ENCODE results near the gene C16orf86. TPM values are rescaled to one million over a fixed set of nuclear protein-coding genes. Genes with fewer than 3 reads are reported as not detected.

Gene C16orf86
- total RNA-seq, 1 experiment from 2014 or later, result 0.34 TPM

DNA sequence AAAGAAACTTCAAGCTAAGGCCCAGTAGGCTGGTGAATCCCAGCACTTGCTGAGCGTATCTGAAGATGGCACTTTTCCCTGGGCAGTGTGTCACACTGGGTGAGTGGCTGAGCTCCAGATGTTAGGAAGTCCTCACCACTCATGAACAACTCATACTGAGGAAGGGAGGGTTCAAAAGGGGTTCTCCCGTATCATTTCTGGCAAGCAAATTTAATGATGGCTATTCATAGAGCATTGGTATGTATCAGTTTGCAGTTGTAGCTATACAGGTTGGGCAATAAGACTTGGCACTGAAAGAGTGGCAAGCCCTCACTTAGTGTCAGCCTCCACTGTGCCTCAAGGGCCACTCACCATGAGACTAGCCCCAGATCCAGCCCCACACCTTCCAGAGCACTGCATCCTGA, 41.8 kb downstream of the C16orf86 start:
- TF ChIP-seq, protein P1, sequence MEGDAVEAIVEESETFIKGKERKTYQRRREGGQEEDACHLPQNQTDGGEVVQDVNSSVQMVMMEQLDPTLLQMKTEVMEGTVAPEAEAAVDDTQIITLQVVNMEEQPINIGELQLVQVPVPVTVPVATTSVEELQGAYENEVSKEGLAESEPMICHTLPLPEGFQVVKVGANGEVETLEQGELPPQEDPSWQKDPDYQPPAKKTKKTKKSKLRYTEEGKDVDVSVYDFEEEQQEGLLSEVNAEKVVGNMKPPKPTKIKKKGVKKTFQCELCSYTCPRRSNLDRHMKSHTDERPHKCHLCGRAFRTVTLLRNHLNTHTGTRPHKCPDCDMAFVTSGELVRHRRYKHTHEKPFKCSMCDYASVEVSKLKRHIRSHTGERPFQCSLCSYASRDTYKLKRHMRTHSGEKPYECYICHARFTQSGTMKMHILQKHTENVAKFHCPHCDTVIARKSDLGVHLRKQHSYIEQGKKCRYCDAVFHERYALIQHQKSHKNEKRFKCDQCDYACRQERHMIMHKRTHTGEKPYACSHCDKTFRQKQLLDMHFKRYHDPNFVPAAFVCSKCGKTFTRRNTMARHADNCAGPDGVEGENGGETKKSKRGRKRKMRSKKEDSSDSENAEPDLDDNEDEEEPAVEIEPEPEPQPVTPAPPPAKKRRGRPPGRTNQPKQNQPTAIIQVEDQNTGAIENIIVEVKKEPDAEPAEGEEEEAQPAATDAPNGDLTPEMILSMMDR (IDR thresholded peaks at IDR 0.05; ENCODE audit: insufficient read depth in 1 of 2, low read depth in 1 of 2, low read length in 1 of 2, severe bottlenecking in 1 of 2, unreplicated experiment in 1 of 2), result no peak
- no peaks in the 10 kb centered on the region for H3K4me1 Mint-ChIP-seq (ENCODE audit: low read depth, unreplicated experiment)
- no peak overlapping the region for H3K4me3 ChIP-seq (ENCODE audit: low read depth, low read length)
- H3K27me3 ChIP-seq (replicated peaks; ENCODE audit: control insufficient read depth, insufficient read depth, low read length), result no peaks in the 10 kb centered on the region
- H3K36me3 Mint-ChIP-seq (ENCODE audit: insufficient read depth, unreplicated experiment), result peaks cover 4% of the 10 kb centered on the region
- H3K9me3 ChIP-seq, result no peaks in the 10 kb centered on the region
- no peak for DNase-seq
- H3K27ac Mint-ChIP-seq (ENCODE audit: unreplicated experiment), result no peak overlapping the region
- intact Hi-C loops (cut with micrococcal nuclease; ENCODE audit: unreplicated experiment), result no loop called here
- H3K27me3 Mint-ChIP-seq (ENCODE audit: insufficient read depth, unreplicated experiment), result no peaks in the 10 kb centered on the region
- H3K36me3 ChIP-seq (ENCODE audit: control insufficient read depth, insufficient read depth, low read length), result no peaks in the 10 kb centered on the region
- no peaks in the 10 kb centered on the region for H3K4me1 ChIP-seq
- ChIA-PET CTCF (no interaction called here), POLR2A (no interaction called here)
- H3K9me3 Mint-ChIP-seq (ENCODE audit: unreplicated experiment), result no peaks in the 10 kb centered on the region
- BruUV-seq (replicated peaks), result no TSS peak
- no peak overlapping the region for H3K4me3 Mint-ChIP-seq (ENCODE audit: unreplicated experiment)

DNA sequence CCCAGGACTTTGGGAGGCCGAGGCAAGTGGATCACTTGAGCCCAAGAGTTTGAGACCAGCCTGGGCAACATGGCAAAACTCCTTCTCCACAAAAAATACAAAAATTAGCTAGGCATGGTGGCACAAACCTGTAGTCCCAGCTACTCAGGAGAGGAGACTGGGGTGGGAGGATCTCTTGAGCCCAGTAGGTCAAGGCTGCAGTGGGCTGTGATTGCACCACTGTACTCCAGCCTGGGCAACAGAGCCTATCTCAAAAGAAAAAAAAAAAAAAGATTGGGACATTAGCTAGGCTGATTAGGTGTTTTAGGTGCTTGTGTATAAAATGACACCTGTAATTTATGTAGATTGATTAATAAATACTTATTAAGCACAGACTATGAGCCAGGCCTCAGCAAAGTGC, 42.4 kb downstream of the C16orf86 start:
- H3K9me3 Mint-ChIP-seq (ENCODE audit: unreplicated experiment), result no peaks in the 10 kb centered on the region
- Histone ChIP-seq H3K9me3 (no peaks in the 10 kb centered on the region), H3K4me1 (no peaks in the 10 kb centered on the region), H3K36me3 (ENCODE audit: control insufficient read depth, insufficient read depth, low read length) (no peaks in the 10 kb centered on the region), H3K27me3 (replicated peaks; ENCODE audit: control insufficient read depth, insufficient read depth, low read length) (no peaks in the 10 kb centered on the region), H3K4me3 (ENCODE audit: low read depth, low read length) (no peak overlapping the region)
- no peak overlapping the region for H3K27ac Mint-ChIP-seq (ENCODE audit: unreplicated experiment)
- ChIA-PET POLR2A (no interaction called here), CTCF (no interaction called here)
- peaks cover 4% of the 10 kb centered on the region for H3K36me3 Mint-ChIP-seq (ENCODE audit: insufficient read depth, unreplicated experiment)
- TF ChIP-seq, protein P1 (IDR thresholded peaks at IDR 0.05; ENCODE audit: insufficient read depth in 1 of 2, low read depth in 1 of 2, low read length in 1 of 2, severe bottlenecking in 1 of 2, unreplicated experiment in 1 of 2), result no peak
- H3K4me1 Mint-ChIP-seq (ENCODE audit: low read depth, unreplicated experiment), result no peaks in the 10 kb centered on the region
- intact Hi-C loops (cut with micrococcal nuclease; ENCODE audit: unreplicated experiment), result no loop called here
- no TSS peak for BruUV-seq (replicated peaks)
- DNase-seq, result no peak
- H3K27me3 Mint-ChIP-seq (ENCODE audit: insufficient read depth, unreplicated experiment), result no peaks in the 10 kb centered on the region
- H3K4me3 Mint-ChIP-seq (ENCODE audit: unreplicated experiment), result no peak overlapping the region

DNA sequence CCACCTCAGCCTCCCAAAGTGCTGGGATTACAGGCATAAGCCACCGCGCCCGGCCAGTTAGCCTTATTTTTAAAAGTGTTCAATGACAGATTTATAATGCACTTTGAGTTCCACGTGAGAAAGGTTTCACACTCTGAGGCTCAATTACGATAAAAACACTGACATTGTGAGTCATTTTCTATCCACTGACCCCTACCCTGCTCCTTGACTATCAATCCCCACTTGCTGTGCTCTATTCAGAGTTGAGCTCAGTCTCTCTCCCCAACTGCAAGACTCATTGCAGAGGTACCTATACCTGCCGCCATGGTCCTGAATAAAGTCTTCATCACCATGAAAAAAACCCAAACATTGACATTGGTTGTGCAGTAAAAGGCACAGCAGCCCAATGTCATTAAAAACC, 44.0 kb downstream of the C16orf86 start:
- H3K36me3 Mint-ChIP-seq (ENCODE audit: insufficient read depth, unreplicated experiment), result peaks cover 4% of the 10 kb centered on the region
- H3K4me3 Mint-ChIP-seq (ENCODE audit: unreplicated experiment), result no peak overlapping the region
- no peaks in the 10 kb centered on the region for H3K9me3 ChIP-seq
- no peaks in the 10 kb centered on the region for H3K9me3 Mint-ChIP-seq (ENCODE audit: unreplicated experiment)
- H3K36me3 ChIP-seq (ENCODE audit: control insufficient read depth, insufficient read depth, low read length), result no peaks in the 10 kb centered on the region
- H3K4me1 Mint-ChIP-seq (ENCODE audit: low read depth, unreplicated experiment), result no peaks in the 10 kb centered on the region
- H3K4me1 ChIP-seq, result 0 out of 2 replicates have a peak, but pooled peaks cover 3% of the 10 kb centered on the region
- intact Hi-C loops (cut with micrococcal nuclease; ENCODE audit: unreplicated experiment), result no loop called here
- no peak for DNase-seq
- H3K27me3 Mint-ChIP-seq (ENCODE audit: insufficient read depth, unreplicated experiment), result no peaks in the 10 kb centered on the region
- ChIA-PET POLR2A (no interaction called here), CTCF (no interaction called here)
- BruUV-seq (replicated peaks), result no TSS peak
- no peak overlapping the region for H3K27ac Mint-ChIP-seq (ENCODE audit: unreplicated experiment)
- TF ChIP-seq, protein P1 (IDR thresholded peaks at IDR 0.05; ENCODE audit: insufficient read depth in 1 of 2, low read depth in 1 of 2, low read length in 1 of 2, severe bottlenecking in 1 of 2, unreplicated experiment in 1 of 2), result no peak
- no peaks in the 10 kb centered on the region for H3K27me3 ChIP-seq (replicated peaks; ENCODE audit: control insufficient read depth, insufficient read depth, low read length)
- no peak overlapping the region for H3K4me3 ChIP-seq (ENCODE audit: low read depth, low read length)
